GM12864 (cell line): Measurements from ENCODE around the gene MED22.

ENCODE experiments used
- DNase-seq: peaks from one replicate; pipeline ENCODE4 v3.0.0-alpha.2; 2011; ENCODE audit warnings: low read depth
- H3K4me3 ChIP-seq: 2 replicates; pipeline ENCODE4 v1.5.1; 2011; ENCODE audit warnings: mild to moderate bottlenecking, low read depth, low read length, control low read depth
- CTCF ChIP-seq: IDR thresholded peaks from 2 replicates; pipeline ENCODE4 v1.5.1; 2011; ENCODE audit warnings: low read depth, mild to moderate bottlenecking, moderate library complexity, low read length, control low read depth, inconsistent platforms; ENCODE audit errors: missing control alignments

MED22 gene

DNA sequence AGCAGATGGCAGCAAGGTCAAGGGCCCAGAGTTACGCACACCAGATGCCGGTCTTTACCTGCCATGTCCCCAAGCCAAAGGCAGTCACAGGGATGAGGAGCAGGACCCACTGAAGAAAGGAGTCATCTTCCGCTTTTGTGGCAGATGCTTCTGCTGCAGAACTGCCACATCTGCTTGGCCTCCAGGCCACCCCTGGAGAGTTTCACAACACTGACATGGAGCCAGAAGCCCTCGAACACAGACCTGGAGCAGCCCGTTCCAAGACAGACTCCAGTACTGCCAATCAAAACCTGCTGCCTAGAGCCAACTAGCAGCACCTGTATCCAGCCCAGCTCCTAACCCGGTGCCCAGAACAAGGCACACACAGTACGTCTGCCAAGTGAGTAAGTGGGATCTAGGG, 6.8 kb upstream of the MED22 start:
- no peak overlapping the region for H3K4me3 ChIP-seq
- TF ChIP-seq CTCF: no peak
- no peak for DNase-seq

DNA sequence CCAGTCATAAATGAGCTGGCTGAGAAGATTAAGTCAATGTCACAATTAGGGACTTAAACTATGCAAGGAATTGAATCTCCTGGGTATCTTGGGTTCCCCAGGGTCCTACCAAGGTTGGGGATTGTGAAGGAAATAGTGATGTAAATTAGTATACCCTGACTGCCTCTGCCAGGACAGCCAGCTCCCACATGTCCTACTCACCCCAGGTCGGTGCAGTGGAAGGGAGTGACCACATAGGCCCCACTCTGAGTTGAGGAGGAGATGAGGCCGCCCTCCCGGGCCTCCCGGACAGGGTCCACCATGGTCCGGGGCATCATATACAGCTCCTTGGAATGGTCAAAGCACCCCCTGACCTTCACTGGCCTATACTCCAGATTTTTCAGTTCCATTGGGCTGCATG, 5.6 kb upstream of the MED22 start:
- TF ChIP-seq CTCF: no peak
- no peak for DNase-seq
- no peak overlapping the region for H3K4me3 ChIP-seq

DNA sequence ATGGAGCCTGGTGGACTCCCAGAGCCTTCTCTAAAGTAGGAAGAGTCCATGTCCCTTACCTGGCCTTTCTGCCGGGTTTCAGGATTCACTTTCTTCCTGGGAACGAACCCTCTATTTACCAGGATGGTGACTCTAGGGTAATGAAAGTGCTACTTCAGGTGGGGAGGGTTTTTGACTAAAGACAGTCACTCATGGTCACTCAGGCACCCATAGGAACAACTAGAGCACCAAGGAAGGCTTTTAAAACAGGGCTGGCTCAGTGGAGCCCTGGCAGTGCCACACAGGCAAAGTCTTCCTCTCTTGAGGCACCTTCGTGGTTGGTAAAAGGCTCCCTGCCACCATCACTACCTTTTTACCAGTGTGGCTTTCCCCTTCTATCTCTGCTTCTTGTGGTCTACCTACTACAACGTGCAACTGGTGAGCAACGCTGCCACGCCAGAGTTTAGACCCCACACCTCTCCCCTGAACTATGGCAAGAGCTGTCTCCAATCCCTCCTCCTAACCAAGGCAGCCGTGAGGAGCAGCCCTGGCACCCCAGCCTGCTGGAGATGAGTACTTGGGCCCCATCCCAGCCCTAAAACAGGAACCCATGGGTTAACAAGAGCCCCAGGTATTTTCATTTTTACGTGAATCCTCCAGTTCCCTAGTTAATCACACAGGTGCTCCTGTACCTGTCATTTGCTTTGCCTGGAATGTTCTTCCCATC, 4.9 kb upstream of the MED22 start:
- no peak for TF ChIP-seq CTCF
- H3K4me3 ChIP-seq: no peak overlapping the region
- DNase-seq: no peak

DNA sequence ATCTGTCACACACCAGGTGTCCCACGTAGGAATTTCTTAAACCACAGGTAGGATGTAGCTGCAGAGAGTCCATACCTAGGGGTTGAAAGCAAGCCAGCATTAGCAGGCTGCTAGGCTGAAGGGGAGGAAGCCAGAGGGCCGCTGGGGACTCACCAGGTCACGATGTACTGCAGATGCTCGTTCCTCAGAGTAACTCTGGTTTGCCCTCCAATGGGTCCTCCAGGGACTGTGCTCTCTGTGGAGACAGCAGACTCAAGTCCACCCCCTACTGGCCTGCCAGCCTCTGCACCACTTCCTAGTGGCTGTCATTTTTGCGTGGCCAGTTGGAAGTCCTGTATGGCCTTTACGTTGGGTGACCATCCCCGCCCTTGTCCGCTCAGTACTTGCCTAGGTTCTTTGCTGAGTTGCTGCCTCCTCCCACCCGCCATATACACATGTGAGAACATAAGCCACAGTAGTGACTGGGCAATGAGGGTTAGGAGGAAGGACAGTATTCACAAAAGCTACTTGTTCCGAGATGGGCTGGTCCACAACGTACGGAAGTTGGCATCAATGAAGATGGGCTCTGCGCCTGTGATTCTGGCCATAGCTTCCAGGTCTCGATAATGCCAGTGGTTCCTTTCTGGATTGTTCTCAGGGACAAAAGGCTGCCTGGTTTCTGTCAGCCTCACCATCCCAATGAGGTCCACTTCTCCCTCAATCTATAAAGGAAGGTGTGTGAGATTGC, 4.1 kb upstream of the MED22 start:
- no peak for DNase-seq
- H3K4me3 ChIP-seq: no peak overlapping the region
- TF ChIP-seq CTCF: peak; percentile 72

- no peak for DNase-seq
- H3K4me3 ChIP-seq: no peak overlapping the region
- no peak for TF ChIP-seq CTCF
Measured at GRCh38 chr9:133351526-133351907, 3.6 kb upstream of the MED22 start.

DNA sequence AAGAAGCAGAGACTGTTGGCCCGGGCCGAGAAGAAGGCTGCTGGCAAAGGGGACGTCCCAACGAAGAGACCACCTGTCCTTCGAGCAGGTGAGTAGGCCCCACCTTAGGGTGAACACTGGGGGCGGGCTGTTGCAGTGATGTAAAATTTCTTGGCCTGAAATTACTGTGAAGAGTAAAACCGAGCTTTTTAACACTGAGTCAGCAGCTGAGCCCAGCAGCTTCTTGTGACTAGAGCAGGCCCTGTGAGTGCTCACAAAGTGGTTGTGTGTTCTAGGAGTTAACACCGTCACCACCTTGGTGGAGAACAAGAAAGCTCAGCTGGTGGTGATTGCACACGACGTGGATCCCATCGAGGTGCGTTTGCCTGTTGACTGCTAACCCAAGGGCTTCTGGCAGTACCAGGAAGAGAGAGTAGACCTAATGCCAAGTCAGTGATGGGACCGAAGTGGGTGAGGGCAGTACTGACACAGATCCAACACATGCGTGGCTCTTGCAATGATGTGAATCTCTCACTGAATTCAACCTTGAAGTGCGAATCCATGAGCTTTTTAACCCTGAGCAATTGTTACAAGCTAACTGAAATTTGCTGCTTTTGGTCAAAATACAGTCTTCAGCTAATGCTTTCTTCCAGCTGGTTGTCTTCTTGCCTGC, 2.2 kb upstream of the MED22 start:
- peak overlapping the region; percentile 97 for H3K4me3 ChIP-seq
- TF ChIP-seq CTCF: no peak
- no peak for DNase-seq
